Brain microvascular endothelial cell (primary cell): ENCODE results near the gene RAPGEF2.
"Not testable (repeated sequence)": the region's sequence is repeated elsewhere in the genome, so short reads cannot be mapped to it uniquely, and the experiment has no call there.

ENCODE experiments used
- DNase-seq: peaks from one replicate; pipeline ENCODE4 v3.0.0-alpha.2; 2020
- H3K27ac ChIP-seq: fragments of 250-450 bp; sonication (Bioruptor Pico); 2 replicates; pipeline ENCODE4 v1.5.1; 2020; ENCODE audit warnings: mild to moderate bottlenecking, moderate library complexity
- H3K27me3 ChIP-seq: fragments of 250-450 bp; sonication (Bioruptor Pico); replicated peaks from 2 replicates; pipeline ENCODE4 v1.5.1; 2020; ENCODE audit warnings: mild to moderate bottlenecking
- H3K36me3 ChIP-seq: fragments of 250-450 bp; sonication (Bioruptor Pico); replicated peaks from 2 replicates; pipeline ENCODE4 v1.5.1; 2020; ENCODE audit warnings: mild to moderate bottlenecking
- H3K4me3 ChIP-seq: 2 replicates; pipeline ENCODE4 v1.5.1; 2011; ENCODE audit warnings: low read depth, mild to moderate bottlenecking, control low read depth, low read length, moderate library complexity
- in situ Hi-C: cut with HindIII; loops from 2 replicates; pipeline ENCODE4 v1.10.0; 2017; ENCODE audit warnings: low sequenced_read_pairs, low pct_ligation_motif_present
- TF ChIP-seq, protein P1 (sequence below): IDR thresholded peaks from 2 replicates; pipeline ENCODE4 v1.5.1; 2011; ENCODE audit warnings: low read depth, mild to moderate bottlenecking, moderate library complexity, low read length, control low read depth, inconsistent platforms; ENCODE audit errors: missing control alignments

The RAPGEF2 gene

DNA sequence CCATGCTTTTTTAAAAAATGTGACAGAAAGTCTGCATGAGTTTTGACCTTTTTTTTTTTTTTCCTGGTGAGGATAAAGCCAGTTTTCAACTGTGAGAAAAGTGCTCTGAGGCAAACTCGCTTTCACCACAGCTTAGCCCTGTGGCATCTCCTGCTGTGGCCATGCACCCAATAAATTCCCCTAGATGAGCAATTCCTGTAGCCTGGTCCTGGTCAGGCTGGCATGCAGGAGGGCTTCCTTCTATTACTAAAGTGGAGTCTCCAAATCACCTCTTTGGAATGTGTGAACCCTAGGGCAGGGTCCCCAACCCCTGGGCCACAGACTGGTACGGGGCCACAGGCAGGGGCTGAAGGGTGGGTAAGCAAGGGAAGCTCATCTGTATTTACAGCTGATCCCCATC, 265.4 kb downstream of the RAPGEF2 start:
- H3K36me3 ChIP-seq: no peaks in the 10 kb centered on the region
- in situ Hi-C loops: no loop called here
- no peak for DNase-seq
- TF ChIP-seq, protein P1, sequence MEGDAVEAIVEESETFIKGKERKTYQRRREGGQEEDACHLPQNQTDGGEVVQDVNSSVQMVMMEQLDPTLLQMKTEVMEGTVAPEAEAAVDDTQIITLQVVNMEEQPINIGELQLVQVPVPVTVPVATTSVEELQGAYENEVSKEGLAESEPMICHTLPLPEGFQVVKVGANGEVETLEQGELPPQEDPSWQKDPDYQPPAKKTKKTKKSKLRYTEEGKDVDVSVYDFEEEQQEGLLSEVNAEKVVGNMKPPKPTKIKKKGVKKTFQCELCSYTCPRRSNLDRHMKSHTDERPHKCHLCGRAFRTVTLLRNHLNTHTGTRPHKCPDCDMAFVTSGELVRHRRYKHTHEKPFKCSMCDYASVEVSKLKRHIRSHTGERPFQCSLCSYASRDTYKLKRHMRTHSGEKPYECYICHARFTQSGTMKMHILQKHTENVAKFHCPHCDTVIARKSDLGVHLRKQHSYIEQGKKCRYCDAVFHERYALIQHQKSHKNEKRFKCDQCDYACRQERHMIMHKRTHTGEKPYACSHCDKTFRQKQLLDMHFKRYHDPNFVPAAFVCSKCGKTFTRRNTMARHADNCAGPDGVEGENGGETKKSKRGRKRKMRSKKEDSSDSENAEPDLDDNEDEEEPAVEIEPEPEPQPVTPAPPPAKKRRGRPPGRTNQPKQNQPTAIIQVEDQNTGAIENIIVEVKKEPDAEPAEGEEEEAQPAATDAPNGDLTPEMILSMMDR: no peak
- H3K27ac ChIP-seq: no peak overlapping the region
- no peak overlapping the region for H3K4me3 ChIP-seq
- H3K27me3 ChIP-seq: no peaks in the 10 kb centered on the region

- H3K36me3 ChIP-seq: no peaks in the 10 kb centered on the region
- DNase-seq: no peak
- no peak overlapping the region for H3K4me3 ChIP-seq
- in situ Hi-C loops: no loop called here
- TF ChIP-seq, protein P1: no peak
- no peaks in the 10 kb centered on the region for H3K27me3 ChIP-seq
- no peak overlapping the region for H3K27ac ChIP-seq
Observed at GRCh38 chr4:159369256-159369655, 266.4 kb downstream of the RAPGEF2 start.

GRCh38 chr4:159370286-159370685, 267.4 kb downstream of the RAPGEF2 start:
- Histone ChIP-seq H3K27me3 (no peaks in the 10 kb centered on the region), H3K4me3 (no peak overlapping the region), H3K36me3 (no peaks in the 10 kb centered on the region), H3K27ac (no peak overlapping the region)
- TF ChIP-seq, protein P1: no peak
- no peak for DNase-seq
- in situ Hi-C loops: no loop called here

DNA sequence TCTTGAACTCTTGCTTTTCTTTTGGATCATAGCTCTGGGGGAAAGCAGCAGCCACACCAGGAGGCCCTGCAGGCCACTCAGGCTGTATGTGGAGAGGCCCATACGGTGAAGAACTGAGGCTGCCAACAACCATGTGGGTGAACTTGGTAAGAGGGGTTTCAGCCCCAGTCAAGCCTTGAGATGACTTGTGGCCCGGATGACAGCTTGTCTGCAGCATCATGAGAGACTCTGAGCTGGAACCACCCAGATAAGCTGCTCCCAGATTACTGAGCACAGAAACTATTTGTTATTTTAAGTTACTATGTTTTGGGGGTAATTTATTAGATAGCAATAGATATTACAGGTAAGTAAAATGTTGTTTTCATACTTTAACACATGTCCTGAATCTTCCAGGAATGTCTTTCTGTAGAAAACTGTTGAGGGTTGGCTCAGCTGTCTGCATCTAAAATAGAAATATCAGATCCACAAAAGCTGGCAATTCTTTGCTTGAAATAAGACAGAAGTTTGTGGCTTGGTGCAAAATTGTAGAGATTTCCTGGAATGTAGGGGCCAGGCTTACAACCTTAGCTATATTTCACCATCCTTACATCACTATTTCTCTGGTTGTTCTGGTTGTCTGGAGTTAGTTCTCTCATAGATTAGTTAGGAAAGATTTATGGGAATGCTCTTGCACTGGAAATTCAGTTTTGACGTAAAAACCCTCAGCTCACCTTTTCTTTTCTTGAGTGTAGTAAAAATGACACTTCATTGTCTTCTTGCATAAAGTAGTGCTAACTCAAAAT, 272.1 kb downstream of the RAPGEF2 start:
- Histone ChIP-seq H3K4me3 (no peak overlapping the region), H3K27ac (no peak overlapping the region), H3K27me3 (no peaks in the 10 kb centered on the region), H3K36me3 (no peaks in the 10 kb centered on the region)
- in situ Hi-C loops: no loop called here
- no peak for DNase-seq
- TF ChIP-seq, protein P1: no peak

GRCh38 chr4:159376289-159376688, 273.4 kb downstream of the RAPGEF2 start:
- in situ Hi-C loops: no loop called here
- TF ChIP-seq, protein P1: no peak

GRCh38 chr4:159378056-159378616, 275.3 kb downstream of the RAPGEF2 start:
- DNase-seq: no peak
- TF ChIP-seq, protein P1: no peak
- H3K27me3 ChIP-seq: no peaks in the 10 kb centered on the region
- no peak overlapping the region for H3K27ac ChIP-seq
- no peaks in the 10 kb centered on the region for H3K36me3 ChIP-seq
- in situ Hi-C loops: no loop called here
- no peak overlapping the region for H3K4me3 ChIP-seq

More at GRCh38 chr4:159376289-159376688, 273.4 kb downstream of the RAPGEF2 start:
- no peak overlapping the region for H3K4me3 ChIP-seq
- H3K36me3 ChIP-seq: no peaks in the 10 kb centered on the region
- no peak overlapping the region for H3K27ac ChIP-seq
- no peak for DNase-seq
- no peaks in the 10 kb centered on the region for H3K27me3 ChIP-seq

DNA sequence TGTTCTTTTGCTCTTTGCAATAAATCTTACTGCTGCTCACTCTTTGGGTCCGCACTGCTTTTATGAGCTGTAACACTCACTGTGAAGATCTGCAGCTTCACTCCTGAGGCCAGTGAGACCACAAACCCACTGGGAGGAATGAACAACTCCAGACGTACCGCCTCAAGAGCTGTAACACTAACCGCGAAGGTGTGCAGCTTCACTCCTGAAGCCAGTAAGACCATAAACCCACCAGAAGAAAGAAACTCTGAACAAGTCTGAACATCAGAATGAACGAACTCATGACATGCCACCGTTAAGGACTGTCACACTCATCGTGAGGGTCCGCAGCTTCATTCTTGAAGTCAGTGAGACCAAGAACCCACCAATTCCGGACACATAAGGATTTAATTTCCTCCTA, 276.2 kb downstream of the RAPGEF2 start:
- DNase-seq, H3K27me3 ChIP-seq, H3K27ac ChIP-seq, H3K36me3 ChIP-seq, in situ Hi-C loops, H3K4me3 ChIP-seq: not testable (repeated sequence)
